K562 (cell line): ENCODE measurements around the gene TENM4. TPM values are rescaled to one million over a fixed set of nuclear protein-coding genes. Genes with fewer than 3 reads are reported as not detected.

Source experiments
- ATAC-seq: fragments of 200-7000 bp; cut with Tn5 transposase; 3 replicates; pipeline ENCODE4 v1.9.1; 2020; ENCODE audit warnings: moderate library complexity
- BruUV-seq: library from RNA; stranded (reverse); fragments of 400-500 nt; replicated peaks from 2 replicates; lab custom pipeline; 2021; lab: Mats Ljungman, UMichigan
- CTCF ChIA-PET: fragments of 300-600 bp; formaldehyde crosslinking; extraction: SDS; loops from one replicate; lab custom pipeline; 2021; ENCODE audit warnings: low intra/inter-chr PET ratio; lab: Yijun Ruan, JAX
- POLR2A ChIA-PET: fragments of 300-600, 350-650 bp; sonication (Branson Sonifier 250); formaldehyde crosslinking; extraction: SDS; loops from one replicate; lab custom pipeline; 2021; ENCODE audit warnings: antibody characterized with exemption, inconsistent platforms; lab: Yijun Ruan, JAX
- DNase-seq, 4 experiments: peaks; one replicate each; pipeline versions ENCODE4 v3.0.0 to v3.0.0-alpha.2; 2011 to 2018; ENCODE audit warnings: low spot score in 3 of 4, mixed read lengths in 3 of 4; ENCODE audit errors: extremely low read depth in 1 of 4
- FAIRE-seq: peaks from 2 replicates; lab custom pipeline; 2011; peaks lifted over from hg19 to GRCh38; lab: Jason Lieb, UNC
- H2AFZ ChIP-seq: 2 replicates; pipeline ENCODE4 v1.6.0; 2011; ENCODE audit warnings: low read depth, low read length, control low read depth, inconsistent platforms
- H3K27ac ChIP-seq: fragments of 200-600 bp; 3 replicates; pipeline ENCODE4 v1.8.0; 2011; ENCODE audit warnings: low read depth, mild to moderate bottlenecking, control low read depth, inconsistent platforms, low read length, moderate library complexity, mixed read lengths; ENCODE audit errors: extremely low read depth
- H3K27me3 ChIP-seq, 2 experiments: fragments of 300-600 bp in 1 of 2; 2 replicates in 1 of 2; 3 replicates in 1 of 2; pipeline versions ENCODE4 v1.6.0 to v1.8.0; 2011; ENCODE audit warnings: inconsistent platforms in 2 of 2, low read length in 2 of 2, mild to moderate bottlenecking in 1 of 2, mixed read lengths in 1 of 2, moderate library complexity in 1 of 2; ENCODE audit not compliant: control insufficient read depth in 2 of 2, insufficient read depth in 2 of 2
- H3K36me3 ChIP-seq: fragments of 300-600 bp; 3 replicates; pipeline ENCODE4 v1.8.0; 2011; ENCODE audit warnings: mild to moderate bottlenecking, low read length, inconsistent platforms; ENCODE audit not compliant: control insufficient read depth, insufficient read depth
- H3K4me1 ChIP-seq, 2 experiments: fragments of 200-600 bp in 1 of 2; replicated peaks in 1 of 2; 2 replicates in 1 of 2; 3 replicates in 1 of 2; pipeline versions ENCODE4 v1.5.1 to v1.8.0; 2011; ENCODE audit warnings: inconsistent platforms in 2 of 2, low read length in 2 of 2, mild to moderate bottlenecking in 1 of 2, mixed read lengths in 1 of 2, moderate library complexity in 1 of 2; ENCODE audit not compliant: control insufficient read depth in 2 of 2, insufficient read depth in 2 of 2
- H3K4me2 ChIP-seq: 2 replicates; pipeline ENCODE4 v1.6.1; 2011; ENCODE audit warnings: low read length, control low read depth, inconsistent platforms, mixed read lengths; ENCODE audit not compliant: insufficient read depth
- H3K4me3 ChIP-seq: fragments of 200-600 bp; sonication (generic), shearing (Covaris generic); 2 replicates; pipeline ENCODE4 v1.5.1; 2016; ENCODE audit warnings: control low read depth, inconsistent platforms
- H3K79me2 ChIP-seq: fragments of 200-600 bp; 3 replicates; pipeline ENCODE4 v1.8.0; 2011; ENCODE audit warnings: low read length, inconsistent platforms; ENCODE audit not compliant: control insufficient read depth, insufficient read depth
- H3K9ac ChIP-seq, 2 experiments: 2 replicates each; pipeline versions ENCODE4 v1.6.0 to v1.6.1; 2011; ENCODE audit warnings: low read depth in 2 of 2, low read length in 2 of 2, control low read depth in 1 of 2, inconsistent platforms in 1 of 2, mild to moderate bottlenecking in 1 of 2, mixed read lengths in 1 of 2; ENCODE audit not compliant: insufficient read depth in 1 of 2
- H3K9me1 ChIP-seq: one replicate; pipeline ENCODE4 v1.6.0; 2011; ENCODE audit warnings: inconsistent platforms, mild to moderate bottlenecking, low read length, moderate library complexity; ENCODE audit not compliant: control insufficient read depth, insufficient read depth
- H3K9me3 ChIP-seq: replicated peaks from 2 replicates; pipeline ENCODE4 v1.5.1; 2011; ENCODE audit warnings: low read depth, low read length, inconsistent platforms; ENCODE audit not compliant: control insufficient read depth, insufficient read depth
- H4K20me1 ChIP-seq: replicated peaks from 2 replicates; pipeline ENCODE4 v1.6.1; 2011; ENCODE audit warnings: low read length, inconsistent platforms, mixed read lengths; ENCODE audit not compliant: control insufficient read depth, insufficient read depth
- DDX20 ChIP-seq: fragments of 450-650 bp; IDR thresholded peaks from 2 replicates; pipeline ENCODE4 v1.6.1; 2016; ENCODE audit warnings: missing genetic modification characterization, low read depth, mild to moderate bottlenecking, missing compliant biosample characterization, moderate library complexity
- ETV1 ChIP-seq: fragments of 450-650 bp; conservative IDR thresholded peaks from 2 replicates; pipeline ENCODE4 v1.6.1; 2016; ENCODE audit warnings: missing genetic modification characterization, control low read depth, low read depth, missing compliant biosample characterization
- FOXJ3 ChIP-seq: sonication (generic); formaldehyde crosslinking; IDR thresholded peaks from 2 replicates; pipeline ENCODE4 v1.4.0; 2020; ENCODE audit warnings: mild to moderate bottlenecking, missing genetic modification reagents
- HLTF ChIP-seq: fragments of 450-650 bp; IDR thresholded peaks from 2 replicates; pipeline ENCODE4 v1.6.1; 2016
- KDM1A ChIP-seq, 2 experiments: fragments of 450-650 bp; IDR thresholded peaks; 2 replicates each; pipeline ENCODE4 v1.6.1; 2016; ENCODE audit warnings: mild to moderate bottlenecking in 2 of 2
- PTTG1 ChIP-seq: fragments of 450-650 bp; IDR thresholded peaks from 2 replicates; pipeline ENCODE4 v1.6.1; 2016; ENCODE audit warnings: low read depth, mild to moderate bottlenecking, missing genetic modification characterization, missing compliant biosample characterization
- SIN3B ChIP-seq: fragments of 450-650 bp; IDR thresholded peaks from 2 replicates; pipeline ENCODE4 v1.6.1; 2017; ENCODE audit warnings: low read depth, mild to moderate bottlenecking, moderate library complexity
- ZNF586 ChIP-seq: fragments of 450-650 bp; formaldehyde crosslinking; conservative IDR thresholded peaks from 2 replicates; pipeline ENCODE4 v1.4.0; 2020; ENCODE audit warnings: mild to moderate bottlenecking, moderate library complexity
- ZNF668 ChIP-seq: fragments of 250-450 bp; sonication (Bioruptor Pico); IDR thresholded peaks from 2 replicates; pipeline ENCODE4 v1.8.0; 2022; ENCODE audit warnings: mild to moderate bottlenecking, inconsistent platforms
- WGBS: fragments of 100-300 bp; shearing (Covaris generic); methylation state at CpG from one replicate; pipeline ENCODE4 v1.1.6; 2016; ENCODE audit warnings: low coverage, mixed read lengths; ENCODE audit not compliant: insufficient coverage; ENCODE audit errors: missing lambda C conversion rate; 5-methylcytosine and 5-hydroxymethylcytosine counted together
- in situ Hi-C: fragments of 300-500 bp; cut with MboI; formaldehyde crosslinking; loops from 4 replicates; pipeline ENCODE4 v1.15.0; 2018; ENCODE audit warnings: inconsistent platforms, mixed read lengths
- intact Hi-C: fragments of 100-400 bp; cut with micrococcal nuclease; formaldehyde crosslinking; loops from 2 replicates; pipeline ENCODE4 v1.14.2; 2022
- polyA plus RNA-seq, 8 experiments: library from polyadenylated mRNA; depleted of rRNA in 4 of 8; stranded (reverse) in 5 of 8; unstranded in 3 of 8; fragments of >200 nt; fragmentation: Nextera tagmentation in 2 of 8; fragmentation: Illumina TruSeq in 1 of 8; extraction: Ambion mirVana in 2 of 8; extraction: Trizol in 1 of 8; gene quantifications; 2 replicates each; pipeline versions ENCODE4 v1.2.1 to v1.2.3, GENCODE V29; 2011 to 2014; ENCODE audit warnings: inconsistent platforms in 1 of 8, missing spikeins in 1 of 8
- total RNA-seq, 7 experiments: library from RNA; depleted of rRNA in 6 of 7; stranded (reverse); fragments of >200 nt in 6 of 7; fragmentation: Illumina TruSeq in 2 of 7; extraction: Trizol in 2 of 7; gene quantifications; 2 replicates each; pipeline versions ENCODE4 v1.2.1 to v1.2.3, GENCODE V29; 2011 to 2021; ENCODE audit warnings: low replicate concordance in 1 of 7

The TENM4 gene
- total and polyA plus RNA-seq, 9 of the 15 experiments (the other 6 are each of a cell fraction or from before 2014, with no cell fraction given), result 0.16 TPM; not detected in 8

- POLR2A ChIA-PET, result interaction anchor here (2.1 kb wide), 1 partner anchor 12 kb away, joined by 4 read pairs; no protein-coding TSS in a partner anchor
- Histone ChIP-seq H3K4me1 (no peaks in the 10 kb centered on the region), H3K27me3 (peaks cover 0 to 9% of the 10 kb centered on the region in 2 experiments; a peak in 1 of 5 replicates), H2AFZ (no peak overlapping the region), H3K79me2 (no peaks in the 10 kb centered on the region), H3K9me1 (no peaks in the 10 kb centered on the region), H3K36me3 (no peaks in the 10 kb centered on the region), H3K4me2 (no peak overlapping the region), H3K4me3 (no peak overlapping the region), H4K20me1 (no peaks in the 10 kb centered on the region), H3K9ac (no peak overlapping the region), H3K27ac (no peak overlapping the region)
- CTCF ChIA-PET, result no interaction called here
- 0% methylated on average over 5 of the region's 5 CpGs for WGBS
- no peak for DNase-seq
- FAIRE-seq, result no peak
- intact Hi-C loops, result no loop called here
- TF ChIP-seq ETV1, result no peak
- no peak for TF ChIP-seq FOXJ3 (CRISPR knock-in tag)
- TF ChIP-seq DDX20 (tag), result no peak
- no peak for TF ChIP-seq ZNF668 (CRISPR knock-in tag)
- TF ChIP-seq, all 486 proteins: peak for 0
- H3K9me3 ChIP-seq, result no peaks in the 10 kb centered on the region
- BruUV-seq, result no TSS peak
- in situ Hi-C loops, result no loop called here
- no peak for ATAC-seq
Measured at GRCh38 chr11:78856211-78856610, 584.6 kb downstream of the TENM4 start.

DNA sequence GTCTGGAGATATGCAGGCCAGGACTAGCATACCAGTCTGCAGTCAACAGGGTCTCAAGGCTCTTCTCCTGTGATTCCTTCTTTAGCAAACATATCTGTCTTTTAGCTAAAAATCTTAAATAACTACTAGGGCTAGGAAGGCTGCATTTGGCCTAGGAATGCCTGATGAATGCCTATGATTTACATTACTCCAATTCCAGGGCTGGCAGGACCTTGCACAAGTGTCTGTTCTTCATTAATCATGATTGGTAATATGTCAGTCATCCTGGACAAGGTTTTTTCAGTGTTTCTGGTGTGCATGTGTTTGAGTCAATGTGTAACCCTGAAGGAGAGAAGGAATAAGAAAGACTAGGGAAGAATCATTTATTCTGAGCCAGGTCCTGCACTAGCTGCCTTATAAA, 585.7 kb downstream of the TENM4 start:
- DNase-seq (no peak), ATAC-seq (no peak), FAIRE-seq (no peak)
- Histone ChIP-seq H3K79me2 (no peaks in the 10 kb centered on the region), H3K36me3 (no peaks in the 10 kb centered on the region), H3K4me3 (no peak overlapping the region), H3K9me3 (no peaks in the 10 kb centered on the region), H2AFZ (no peak overlapping the region), H3K9me1 (no peaks in the 10 kb centered on the region), H3K27me3 (peaks cover 0 to 9% of the 10 kb centered on the region in 2 experiments; a peak in 1 of 5 replicates), H4K20me1 (no peaks in the 10 kb centered on the region), H3K4me2 (no peak overlapping the region), H3K9ac (no peak overlapping the region)
- ChIA-PET CTCF (no interaction called here), POLR2A (interaction anchor here (2.1 kb wide), 1 partner anchor 13 kb away, joined by 4 read pairs; no protein-coding TSS in a partner anchor)
- BruUV-seq, result no TSS peak
- intact Hi-C loops (no loop called here), in situ Hi-C loops (no loop called here)
- TF ChIP-seq ZNF586 (CRISPR knock-in tag) (no peak), KDM1A (IDR thresholded peaks at IDR 0.05) (no peak), SIN3B (no peak), HLTF (no peak), PTTG1 (tag) (no peak)
- TF ChIP-seq, all 486 proteins: peak for 0
- Histone ChIP-seq H3K27ac (no peak overlapping the region), H3K4me1 (no peaks in the 10 kb centered on the region)
